Osteoblast (primary cell): ENCODE measurements around the gene KLHL36. TPM values are rescaled to one million over a fixed set of nuclear protein-coding genes. Genes with fewer than 3 reads are reported as not detected.

Experiments
- DNase-seq: peaks from one replicate; pipeline ENCODE4 v3.0.0; 2011; ENCODE audit warnings: low spot score, mixed read lengths; ENCODE audit not compliant: insufficient read length; ENCODE audit errors: missing footprints
- H2AFZ ChIP-seq: 2 replicates; pipeline ENCODE4 v1.6.0; 2011; ENCODE audit warnings: mild to moderate bottlenecking, low read length
- H3K27ac ChIP-seq: 2 replicates; pipeline ENCODE4 v1.5.1; 2011; ENCODE audit warnings: mild to moderate bottlenecking, low read depth, low read length, moderate library complexity
- H3K27me3 ChIP-seq: 2 replicates; pipeline ENCODE4 v1.6.0; 2012; ENCODE audit warnings: mild to moderate bottlenecking, control low read depth, inconsistent platforms, low read length, moderate library complexity; ENCODE audit not compliant: insufficient read depth
- H3K36me3 ChIP-seq: 2 replicates; pipeline ENCODE4 v1.5.1; 2011; ENCODE audit warnings: mild to moderate bottlenecking, low read length, control low read depth, moderate library complexity; ENCODE audit not compliant: insufficient read depth
- H3K4me1 ChIP-seq: 2 replicates; pipeline ENCODE4 v1.5.1; 2011; ENCODE audit warnings: mild to moderate bottlenecking, low read length, control low read depth, moderate library complexity; ENCODE audit not compliant: insufficient read depth
- H3K4me2 ChIP-seq: 2 replicates; pipeline ENCODE4 v1.6.0; 2011; ENCODE audit warnings: mild to moderate bottlenecking, low read length; ENCODE audit not compliant: insufficient read depth
- H3K4me3 ChIP-seq: fragments of 200-600 bp; sonication (generic); 3 replicates; pipeline ENCODE4 v1.5.1; 2012; ENCODE audit warnings: mild to moderate bottlenecking, low read length, inconsistent platforms; ENCODE audit not compliant: insufficient read depth
- H3K79me2 ChIP-seq: 2 replicates; pipeline ENCODE4 v1.6.0; 2012; ENCODE audit warnings: mild to moderate bottlenecking, low read length, control low read depth, inconsistent platforms; ENCODE audit not compliant: insufficient read depth
- H3K9me3 ChIP-seq: 2 replicates; pipeline ENCODE4 v1.5.1; 2011; ENCODE audit warnings: low read depth, low read length, control low read depth
- H4K20me1 ChIP-seq: 2 replicates; pipeline ENCODE4 v1.6.0; 2012; ENCODE audit warnings: mild to moderate bottlenecking, low read length, control low read depth; ENCODE audit not compliant: insufficient read depth
- CTCF ChIP-seq: IDR thresholded peaks from 2 replicates; pipeline ENCODE4 v1.5.1; 2011; ENCODE audit warnings: mild to moderate bottlenecking, low read depth, low read length, moderate library complexity; ENCODE audit errors: extremely low read depth
- total RNA-seq: library from RNA; depleted of rRNA; stranded (reverse); fragments of >200 nt; gene quantifications from 2 replicates; pipeline ENCODE4 v1.2.3, GENCODE V29; 2012

The KLHL36 gene
- total RNA-seq, 1 donor, result 69.1 TPM

GRCh38 chr16:84675423-84675822 is 27.1 kb downstream of the KLHL36 start:
- no peak for TF ChIP-seq CTCF
- peaks cover 8% of the 10 kb centered on the region for H3K27me3 ChIP-seq
- H3K79me2 ChIP-seq, result no peaks in the 10 kb centered on the region
- no peak overlapping the region for H3K27ac ChIP-seq
- no peak overlapping the region for H3K4me3 ChIP-seq
- H3K9me3 ChIP-seq, result no peaks in the 10 kb centered on the region
- H4K20me1 ChIP-seq, result no peaks in the 10 kb centered on the region
- no peaks in the 10 kb centered on the region for H3K36me3 ChIP-seq
- no peak overlapping the region for H2AFZ ChIP-seq
- DNase-seq, result no peak
- no peaks in the 10 kb centered on the region for H3K4me1 ChIP-seq
- H3K4me2 ChIP-seq, result no peak overlapping the region

- no peak overlapping the region for H3K4me2 ChIP-seq
- H3K9me3 ChIP-seq, result no peaks in the 10 kb centered on the region
Measured at GRCh38 chr16:84675884-84676283, 27.6 kb downstream of the KLHL36 start.

GRCh38 chr16:84677017-84677803 is 28.9 kb downstream of the KLHL36 start:
- H3K27me3 ChIP-seq, result peaks cover 8% of the 10 kb centered on the region
- TF ChIP-seq CTCF, result no peak
- no peaks in the 10 kb centered on the region for H3K36me3 ChIP-seq
- H3K4me1 ChIP-seq, result no peaks in the 10 kb centered on the region
- H3K27ac ChIP-seq, result no peak overlapping the region
- H3K4me3 ChIP-seq, result no peak overlapping the region
- H4K20me1 ChIP-seq, result no peaks in the 10 kb centered on the region
- no peak overlapping the region for H2AFZ ChIP-seq
- no peak for DNase-seq
- H3K4me2 ChIP-seq, result no peak overlapping the region
- H3K9me3 ChIP-seq, result no peaks in the 10 kb centered on the region
- no peaks in the 10 kb centered on the region for H3K79me2 ChIP-seq

More at GRCh38 chr16:84675884-84676283, 27.6 kb downstream of the KLHL36 start:
- DNase-seq, result no peak
- no peaks in the 10 kb centered on the region for H4K20me1 ChIP-seq
- no peak for TF ChIP-seq CTCF
- H2AFZ ChIP-seq, result no peak overlapping the region
- peaks cover 8% of the 10 kb centered on the region for H3K27me3 ChIP-seq
- H3K36me3 ChIP-seq, result no peaks in the 10 kb centered on the region
- H3K79me2 ChIP-seq, result no peaks in the 10 kb centered on the region
- H3K27ac ChIP-seq, result no peak overlapping the region
- H3K4me1 ChIP-seq, result no peaks in the 10 kb centered on the region
- no peak overlapping the region for H3K4me3 ChIP-seq

- Histone ChIP-seq H3K9me3 (no peaks in the 10 kb centered on the region), H3K27ac (no peak overlapping the region), H2AFZ (no peak overlapping the region), H3K4me2 (no peak overlapping the region), H3K4me1 (no peaks in the 10 kb centered on the region), H3K27me3 (peaks cover 8% of the 10 kb centered on the region), H3K36me3 (no peaks in the 10 kb centered on the region), H3K79me2 (no peaks in the 10 kb centered on the region), H3K4me3 (no peak overlapping the region), H4K20me1 (no peaks in the 10 kb centered on the region)
- DNase-seq, result no peak
- no peak for TF ChIP-seq CTCF
Measured at GRCh38 chr16:84677849-84678248, 29.5 kb downstream of the KLHL36 start.
